Vagina (tissue), 2 donors: ENCODE measurements around the gene PMM2.
"Not testable (repeated sequence)": the region's sequence is repeated elsewhere in the genome, so short reads cannot be mapped to it uniquely, and the experiment has no call there.

Experiments used
- CTCF ChIP-seq, 3 experiments: fragments of 450-650 bp in 2 of 3; fragments of 200-600 bp in 1 of 3; sonication (generic) in 1 of 3; IDR thresholded peaks; one replicate each; pipeline ENCODE4 v1.5.1; 2017 to 2019; ENCODE audit warnings: antibody characterized with exemption in 3 of 3, mild to moderate bottlenecking in 2 of 3, moderate library complexity in 2 of 3
- POLR2AphosphoS5 ChIP-seq, 2 donors: sonication (generic); formaldehyde crosslinking; IDR thresholded peaks; one replicate each; pipeline ENCODE4 v1.9.0; 2017; ENCODE audit warnings: antibody characterized with exemption in 2 of 2, mild to moderate bottlenecking in 2 of 2, low read depth in 1 of 2; ENCODE audit not compliant: insufficient read depth in 1 of 2

GRCh38 chr16:8748944-8749343, 48.7 kb upstream of the PMM2 start:
- TF ChIP-seq CTCF (IDR thresholded peaks at IDR 0.05); POLR2AphosphoS5 (IDR thresholded peaks at IDR 0.05; ENCODE audit: insufficient read depth in 1 of 2, low read depth in 1 of 2): not testable (repeated sequence)
